ENCODE results near the gene FAM168A. TPM values are rescaled to one million over a fixed set of nuclear protein-coding genes. Genes with fewer than 3 reads are reported as not detected.

Gene FAM168A
- total and polyA plus RNA-seq, 10 of the 15 experiments (the other 5 are each of a cell fraction or from before 2014, with no cell fraction given), result 1.7 to 20.0 (median 10.0) TPM

DNA sequence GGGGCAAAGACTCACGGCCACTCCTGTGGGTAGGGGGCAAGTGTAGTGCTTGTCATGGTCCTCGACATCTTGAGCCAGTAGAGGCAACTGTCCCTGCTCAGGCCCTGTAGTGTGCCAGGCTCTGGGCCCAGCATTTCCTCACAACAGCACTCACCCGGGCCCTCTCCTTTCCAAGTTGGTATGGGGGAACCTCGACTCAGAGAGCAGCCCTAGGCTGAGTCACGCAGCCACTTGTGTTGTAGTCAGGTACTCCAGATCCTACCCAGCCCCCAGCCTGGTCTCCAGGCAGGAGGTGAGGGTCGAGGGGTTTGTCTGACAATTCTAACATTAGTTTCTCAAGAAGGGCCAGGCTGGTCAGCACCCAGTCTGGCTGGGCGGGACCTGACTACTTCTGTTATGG, 217.6 kb downstream of the FAM168A start:
- intact Hi-C loops (cut with micrococcal nuclease; ENCODE audit: unreplicated experiment), result no loop called here
- ChIA-PET RAD21 (ENCODE audit: unreplicated experiment) (interaction anchor here (2.1 to 3.1 kb wide), 2 partner anchors 13 to 29 kb away, joined by 9 to 14 read pairs; no protein-coding TSS in a partner anchor), SMC1A (ENCODE audit: uncharacterized antibody, unreplicated experiment) (interaction anchor here (1.7 kb wide), 1 partner anchor 8 kb away, joined by 4 read pairs; no protein-coding TSS in a partner anchor), CTCF (interaction anchor here (1.5 to 25.6 kb wide), 5 partner anchors 13 to 280 kb away, joined by 3 to 400 read pairs (median 7); no protein-coding TSS in a partner anchor), POLR2A (no interaction called here)
- peak overlapping the region; percentile 95 for H3K27ac ChIP-seq (ENCODE audit: control insufficient read depth, insufficient read depth)
- FAIRE-seq (no peak), ATAC-seq (no peak), DNase-seq (ENCODE audit: low read depth, low spot score) (no peak)
- in situ Hi-C loops (cut with MboI), result no loop called here
- WGBS (ENCODE audit: insufficient coverage, insufficient replicate concordance, low lambda C conversion rate, missing lambda C conversion rate), result 17% methylated on average over 7 of the region's 7 CpGs
- H3K79me2 ChIP-seq (ENCODE audit: control insufficient read depth, insufficient read depth, low read length), result peaks cover 92% of the 10 kb centered on the region
- peak overlapping the region; percentile 88 for H3K4me2 ChIP-seq (ENCODE audit: control insufficient read depth, insufficient read depth)
- H3K4me3 ChIP-seq, result peak overlapping the region; percentile 81; the same call in 1 of the 2 replicates
- no peaks in the 10 kb centered on the region for H3K9me3 ChIP-seq (replicated peaks; ENCODE audit: control insufficient read depth, insufficient read depth, low read length)
- H3K4me1 ChIP-seq (ENCODE audit: control insufficient read depth, insufficient read depth, low read length), result peaks cover 71% of the 10 kb centered on the region
- peak overlapping the region; percentile 65 for H3K9ac ChIP-seq (ENCODE audit: control insufficient read depth, insufficient read depth, low read length)
- no peaks in the 10 kb centered on the region for H4K20me1 ChIP-seq (ENCODE audit: control insufficient read depth, insufficient read depth)
- no peak overlapping the region for H2AFZ ChIP-seq (ENCODE audit: control insufficient read depth, low read depth, low read length)
- TF ChIP-seq, protein P1, sequence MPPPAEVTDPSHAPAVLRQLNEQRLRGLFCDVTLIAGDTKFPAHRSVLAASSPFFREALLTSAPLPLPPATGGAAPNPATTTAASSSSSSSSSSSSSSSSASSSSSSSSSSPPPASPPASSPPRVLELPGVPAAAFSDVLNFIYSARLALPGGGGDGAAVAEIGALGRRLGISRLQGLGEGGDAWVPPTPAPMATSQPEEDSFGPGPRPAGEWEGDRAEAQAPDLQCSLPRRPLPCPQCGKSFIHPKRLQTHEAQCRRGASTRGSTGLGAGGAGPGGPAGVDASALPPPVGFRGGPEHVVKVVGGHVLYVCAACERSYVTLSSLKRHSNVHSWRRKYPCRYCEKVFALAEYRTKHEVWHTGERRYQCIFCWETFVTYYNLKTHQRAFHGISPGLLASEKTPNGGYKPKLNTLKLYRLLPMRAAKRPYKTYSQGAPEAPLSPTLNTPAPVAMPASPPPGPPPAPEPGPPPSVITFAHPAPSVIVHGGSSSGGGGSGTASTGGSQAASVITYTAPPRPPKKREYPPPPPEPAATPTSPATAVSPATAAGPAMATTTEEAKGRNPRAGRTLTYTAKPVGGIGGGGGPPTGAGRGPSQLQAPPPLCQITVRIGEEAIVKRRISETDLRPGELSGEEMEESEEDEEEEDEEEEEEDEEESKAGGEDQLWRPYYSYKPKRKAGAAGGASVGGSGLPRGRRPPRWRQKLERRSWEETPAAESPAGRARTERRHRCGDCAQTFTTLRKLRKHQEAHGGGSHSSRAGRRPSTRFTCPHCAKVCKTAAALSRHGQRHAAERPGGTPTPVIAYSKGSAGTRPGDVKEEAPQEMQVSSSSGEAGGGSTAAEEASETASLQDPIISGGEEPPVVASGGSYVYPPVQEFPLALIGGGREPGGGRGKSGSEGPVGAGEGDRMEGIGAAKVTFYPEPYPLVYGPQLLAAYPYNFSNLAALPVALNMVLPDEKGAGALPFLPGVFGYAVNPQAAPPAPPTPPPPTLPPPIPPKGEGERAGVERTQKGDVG (CRISPR knock-in tag; IDR thresholded peaks at IDR 0.05), result no peak
- TF ChIP-seq IRF4 (IDR thresholded peaks at IDR 0.05; ENCODE audit: low read depth, low read length), result no peak
- TF ChIP-seq ZSCAN29 (IDR thresholded peaks at IDR 0.05), result no peak
- TF ChIP-seq ZNF217 (IDR thresholded peaks at IDR 0.05), result no peak
- no peak for TF ChIP-seq PAX5 (IDR thresholded peaks at IDR 0.05; ENCODE audit: borderline replicate concordance, low read depth, low read length)
- no peaks in the 10 kb centered on the region for H3K27me3 ChIP-seq (replicated peaks in 1 of 2; ENCODE audit: control insufficient read depth in 2 of 2, insufficient read depth in 2 of 2, low read length in 1 of 2)
- no peaks in the 10 kb centered on the region; a peak in 1 of 4 replicates for H3K36me3 ChIP-seq (ENCODE audit: control insufficient read depth in 2 of 2, insufficient read depth in 2 of 2, low read length in 1 of 2)
- no TSS peak for BruUV-seq (replicated peaks)
